ENCODE data around the gene ANKRD40CL.

ANKRD40CL gene, protein sequence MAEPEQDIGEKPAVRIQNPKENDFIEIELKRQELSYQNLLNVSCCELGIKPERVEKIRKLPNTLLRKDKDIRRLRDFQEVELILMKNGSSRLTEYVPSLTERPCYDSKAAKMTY

DNA sequence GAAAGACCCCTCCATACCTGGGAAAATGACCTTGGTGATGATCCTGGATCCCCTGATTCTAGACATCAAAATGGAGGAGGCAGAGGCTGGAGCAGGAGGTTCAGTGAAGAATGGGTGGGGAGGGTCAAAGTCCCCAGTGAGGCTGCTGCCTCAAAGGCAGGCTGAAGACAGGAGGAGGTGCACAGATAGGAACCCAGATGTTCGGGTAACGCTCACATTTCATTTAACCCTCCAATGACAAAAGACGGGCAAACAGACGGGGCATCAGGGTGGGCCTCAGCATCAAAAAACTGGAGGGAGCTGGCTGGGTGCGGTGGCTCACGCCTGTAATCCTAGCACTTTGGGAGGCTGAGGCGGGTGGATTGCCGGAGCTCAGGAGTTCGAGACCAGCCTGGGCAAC lies at the start of gene ANKRD40CL:
Gene ANKRD40CL (minus strand): TSS at position 73 of the 400 bp plus-strand sequence. CDS start 605 bp downstream, outside the sequence.
- H3K4me3 ChIP-seq (ENCODE audit: low read depth, low read length): no peak within 1 kb of the TSS
- TF ChIP-seq, protein P1, sequence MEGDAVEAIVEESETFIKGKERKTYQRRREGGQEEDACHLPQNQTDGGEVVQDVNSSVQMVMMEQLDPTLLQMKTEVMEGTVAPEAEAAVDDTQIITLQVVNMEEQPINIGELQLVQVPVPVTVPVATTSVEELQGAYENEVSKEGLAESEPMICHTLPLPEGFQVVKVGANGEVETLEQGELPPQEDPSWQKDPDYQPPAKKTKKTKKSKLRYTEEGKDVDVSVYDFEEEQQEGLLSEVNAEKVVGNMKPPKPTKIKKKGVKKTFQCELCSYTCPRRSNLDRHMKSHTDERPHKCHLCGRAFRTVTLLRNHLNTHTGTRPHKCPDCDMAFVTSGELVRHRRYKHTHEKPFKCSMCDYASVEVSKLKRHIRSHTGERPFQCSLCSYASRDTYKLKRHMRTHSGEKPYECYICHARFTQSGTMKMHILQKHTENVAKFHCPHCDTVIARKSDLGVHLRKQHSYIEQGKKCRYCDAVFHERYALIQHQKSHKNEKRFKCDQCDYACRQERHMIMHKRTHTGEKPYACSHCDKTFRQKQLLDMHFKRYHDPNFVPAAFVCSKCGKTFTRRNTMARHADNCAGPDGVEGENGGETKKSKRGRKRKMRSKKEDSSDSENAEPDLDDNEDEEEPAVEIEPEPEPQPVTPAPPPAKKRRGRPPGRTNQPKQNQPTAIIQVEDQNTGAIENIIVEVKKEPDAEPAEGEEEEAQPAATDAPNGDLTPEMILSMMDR (IDR thresholded peaks at IDR 0.05; ENCODE audit: low read depth, low read length): no peak

DNA sequence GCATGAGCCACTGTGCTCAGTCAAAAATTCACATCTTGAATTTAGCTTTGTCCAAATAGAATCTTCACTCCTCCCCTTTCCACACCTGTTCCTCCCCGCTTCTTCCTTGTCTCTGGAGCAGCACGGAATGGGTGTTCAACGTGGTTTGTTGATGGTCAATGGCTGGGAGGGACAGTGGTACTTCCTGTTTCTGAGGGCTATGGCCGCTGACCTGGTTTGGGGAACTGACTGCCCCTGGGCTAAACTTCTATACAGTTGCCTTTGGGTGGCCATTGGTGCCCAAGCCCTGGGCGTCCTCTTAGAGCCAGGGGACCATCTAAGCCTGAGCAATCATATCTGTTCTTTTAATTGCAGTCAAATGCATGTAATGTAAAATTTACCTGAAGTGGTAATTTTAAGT lies 49.0 kb upstream of the ANKRD40CL start:
- no peak overlapping the region for H3K4me3 ChIP-seq (ENCODE audit: low read depth, low read length)
- TF ChIP-seq, protein P1 (IDR thresholded peaks at IDR 0.05; ENCODE audit: low read depth, low read length): no peak

DNA sequence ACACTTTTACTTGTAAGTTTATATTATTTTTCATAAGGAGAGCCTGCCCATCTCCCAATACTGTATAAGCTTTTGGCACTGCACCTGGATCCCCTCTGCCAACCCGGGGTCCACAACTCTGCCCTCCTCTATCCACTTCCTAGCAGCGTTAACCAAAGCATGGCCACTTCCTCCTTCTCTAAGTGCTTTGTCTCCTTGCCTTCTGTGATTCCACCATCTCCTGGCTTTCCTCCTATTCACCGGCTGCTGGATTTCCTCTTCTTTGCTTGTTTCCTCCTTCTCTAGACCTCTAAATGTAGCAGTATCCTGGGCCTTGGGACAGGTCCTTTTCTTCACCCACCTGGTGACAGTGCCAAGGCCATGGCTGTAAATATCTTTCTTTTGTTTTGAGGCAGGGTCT lies 48.1 kb upstream of the ANKRD40CL start:
- TF ChIP-seq, protein P1 (IDR thresholded peaks at IDR 0.05; ENCODE audit: low read depth, low read length): no peak
- no peak overlapping the region for H3K4me3 ChIP-seq (ENCODE audit: low read depth, low read length)

DNA sequence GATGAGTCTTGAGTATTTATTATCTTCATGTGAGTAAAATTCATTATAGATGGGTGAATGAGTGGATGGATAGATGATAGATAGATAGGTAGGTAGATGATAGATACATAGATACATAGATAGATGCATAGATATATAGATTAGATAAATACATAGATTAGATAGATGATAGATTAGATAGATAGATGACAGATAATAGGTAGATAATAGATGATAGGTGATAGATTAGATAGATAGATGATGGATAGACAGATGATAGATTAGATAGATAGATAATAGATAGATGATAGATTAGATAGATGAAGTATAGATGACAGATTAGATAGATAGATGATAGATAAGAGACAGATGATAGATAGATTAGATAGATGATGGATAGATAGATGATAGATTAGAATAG lies 46.3 kb upstream of the ANKRD40CL start:
- TF ChIP-seq, protein P1 (IDR thresholded peaks at IDR 0.05; ENCODE audit: low read depth, low read length): no peak
- H3K4me3 ChIP-seq (ENCODE audit: low read depth, low read length): no peak overlapping the region

DNA sequence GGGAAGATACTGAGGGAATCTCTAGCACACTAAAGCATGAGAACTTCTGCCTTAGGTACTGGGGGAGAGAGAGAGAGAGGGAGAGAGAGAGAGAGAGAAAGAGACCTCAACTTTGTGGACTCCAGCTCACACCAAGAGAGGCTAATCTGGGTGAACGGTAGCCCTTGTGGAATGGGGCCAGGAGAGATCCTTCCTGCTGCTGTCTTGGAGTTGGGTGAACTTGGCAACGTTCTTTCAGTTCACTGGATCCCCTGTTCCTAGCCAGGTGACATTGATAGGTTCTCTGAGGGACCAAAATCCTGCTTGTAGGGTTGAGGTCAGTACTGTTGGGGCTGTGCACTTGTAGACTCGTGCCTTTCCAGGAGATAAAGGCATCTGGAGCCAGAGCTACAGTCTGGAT lies 41.6 kb upstream of the ANKRD40CL start:
- TF ChIP-seq, protein P1 (IDR thresholded peaks at IDR 0.05; ENCODE audit: low read depth, low read length): no peak
- no peak overlapping the region for H3K4me3 ChIP-seq (ENCODE audit: low read depth, low read length)

DNA sequence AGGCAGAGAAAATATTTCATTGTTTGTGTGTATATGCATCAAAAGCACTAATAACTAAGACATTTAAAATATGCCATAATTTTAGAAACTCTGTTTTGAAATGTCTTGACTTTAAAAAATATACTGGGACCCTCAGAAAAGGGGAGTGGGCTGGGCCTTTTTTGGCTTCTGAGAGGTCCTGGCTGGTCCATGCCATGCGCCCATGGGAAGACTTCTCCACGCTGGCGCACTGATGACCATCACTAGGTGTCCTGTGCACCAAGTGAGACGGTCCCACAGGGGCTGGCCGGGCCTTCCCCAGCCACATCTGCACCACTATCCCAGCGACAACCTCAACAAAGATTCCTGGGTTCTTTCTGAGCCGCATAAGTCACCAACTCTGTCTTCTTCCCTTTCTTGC lies 41.1 kb upstream of the ANKRD40CL start:
- TF ChIP-seq, protein P1 (IDR thresholded peaks at IDR 0.05; ENCODE audit: low read depth, low read length): no peak
- no peak overlapping the region for H3K4me3 ChIP-seq (ENCODE audit: low read depth, low read length)

DNA sequence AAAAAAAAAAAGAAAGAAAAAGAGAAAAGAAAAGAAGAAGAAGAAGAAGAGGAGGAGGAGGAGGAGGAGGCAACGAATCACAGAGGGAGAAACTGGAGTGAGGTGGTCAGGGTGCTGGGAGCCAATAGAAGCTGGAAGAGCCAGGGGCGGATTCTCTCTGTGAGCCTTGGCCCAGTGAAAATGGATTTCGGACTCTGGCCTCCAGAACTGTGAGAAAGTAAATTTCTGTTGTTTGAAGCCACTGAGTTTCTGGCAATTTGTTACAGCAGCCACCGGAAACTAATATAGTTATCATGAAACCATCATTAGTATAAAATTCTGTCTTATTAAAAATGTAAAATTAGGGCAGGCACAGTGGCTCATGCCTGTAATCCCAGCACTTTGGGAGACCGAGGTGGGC lies 40.4 kb upstream of the ANKRD40CL start:
- no peak overlapping the region for H3K4me3 ChIP-seq (ENCODE audit: low read depth, low read length)
- TF ChIP-seq, protein P1 (IDR thresholded peaks at IDR 0.05; ENCODE audit: low read depth, low read length): no peak

Measured in WI38 (cell line).